Measurements from ENCODE around the gene CCDC93. TPM values are rescaled to one million over a fixed set of nuclear protein-coding genes. Genes with fewer than 3 reads are reported as not detected.

Gene CCDC93
- total RNA-seq, 1 donor from 2014 or later = 63.4 TPM

GRCh38 chr2:118046634-118047210 is 32.9 kb upstream of the CCDC93 start:
- Mint-ChIP-seq H3K4me3 (ENCODE audit: low read depth) (no peak overlapping the region), H3K27me3 (peaks cover 17% of the 10 kb centered on the region), H3K36me3 (ENCODE audit: insufficient read depth) (no peaks in the 10 kb centered on the region), H3K27ac (no peak overlapping the region), H3K4me1 (ENCODE audit: low read depth) (peaks cover 7% of the 10 kb centered on the region), H3K9me3 (ENCODE audit: low read depth) (no peaks in the 10 kb centered on the region)
- peak; percentile 70 for TF ChIP-seq CTCF (IDR thresholded peaks at IDR 0.05; ENCODE audit: unreplicated experiment)
- DNase-seq (ENCODE audit: low spot score, unreplicated experiment) = no peak

- Mint-ChIP-seq H3K27ac (no peak overlapping the region), H3K36me3 (ENCODE audit: insufficient read depth) (no peaks in the 10 kb centered on the region), H3K27me3 (peaks cover 27% of the 10 kb centered on the region), H3K4me1 (ENCODE audit: low read depth) (peaks cover 2% of the 10 kb centered on the region), H3K9me3 (ENCODE audit: low read depth) (no peaks in the 10 kb centered on the region), H3K4me3 (ENCODE audit: low read depth) (no peak overlapping the region)
- no peak for TF ChIP-seq CTCF (IDR thresholded peaks at IDR 0.05; ENCODE audit: unreplicated experiment)
- no peak for DNase-seq (ENCODE audit: low spot score, unreplicated experiment)
Measured at GRCh38 chr2:118045286-118045685, 31.4 kb upstream of the CCDC93 start.

GRCh38 chr2:118044854-118045253 is 31.0 kb upstream of the CCDC93 start:
- Mint-ChIP-seq H3K4me3 (ENCODE audit: low read depth) (no peak overlapping the region), H3K27me3 (peaks cover 29% of the 10 kb centered on the region), H3K27ac (no peak overlapping the region), H3K36me3 (ENCODE audit: insufficient read depth) (no peaks in the 10 kb centered on the region), H3K9me3 (ENCODE audit: low read depth) (no peaks in the 10 kb centered on the region), H3K4me1 (ENCODE audit: low read depth) (peaks cover 1% of the 10 kb centered on the region)
- TF ChIP-seq CTCF (IDR thresholded peaks at IDR 0.05; ENCODE audit: unreplicated experiment) = no peak
- DNase-seq (ENCODE audit: low spot score, unreplicated experiment) = no peak

GRCh38 chr2:118044103-118044716 is 30.3 kb upstream of the CCDC93 start:
- no peak for TF ChIP-seq CTCF (IDR thresholded peaks at IDR 0.05; ENCODE audit: unreplicated experiment)
- Mint-ChIP-seq H3K27me3 (peaks cover 34% of the 10 kb centered on the region), H3K4me3 (ENCODE audit: low read depth) (no peak overlapping the region)

GRCh38 chr2:118040891-118041290 is 27.0 kb upstream of the CCDC93 start:
- H3K4me3 Mint-ChIP-seq (ENCODE audit: low read depth) = no peak overlapping the region
- peaks cover 6% of the 10 kb centered on the region for H3K9me3 Mint-ChIP-seq (ENCODE audit: low read depth)
- no peak for DNase-seq (ENCODE audit: low spot score, unreplicated experiment)
- no peaks in the 10 kb centered on the region for H3K36me3 Mint-ChIP-seq (ENCODE audit: insufficient read depth)
- peaks cover 3% of the 10 kb centered on the region for H3K4me1 Mint-ChIP-seq (ENCODE audit: low read depth)
- H3K27me3 Mint-ChIP-seq = peaks cover 40% of the 10 kb centered on the region
- H3K27ac Mint-ChIP-seq = no peak overlapping the region
- no peak for TF ChIP-seq CTCF (IDR thresholded peaks at IDR 0.05; ENCODE audit: unreplicated experiment)

More at GRCh38 chr2:118044103-118044716, 30.3 kb upstream of the CCDC93 start:
- Mint-ChIP-seq H3K4me1 (ENCODE audit: low read depth) (peaks cover 1% of the 10 kb centered on the region), H3K36me3 (ENCODE audit: insufficient read depth) (no peaks in the 10 kb centered on the region), H3K27ac (no peak overlapping the region), H3K9me3 (ENCODE audit: low read depth) (no peaks in the 10 kb centered on the region)
- DNase-seq (ENCODE audit: low spot score, unreplicated experiment) = no peak

Measured in progenitor cell of endocrine pancreas (in vitro differentiated cells).